DND-41 (cell line): ENCODE data around the gene CTBP1.

Experiments used
- ATAC-seq: fragments of 200-7000 bp; cut with Tn5 transposase; 3 replicates; pipeline ENCODE4 v1.9.1; 2021; ENCODE audit warnings: low read depth; ENCODE audit not compliant: insufficient read depth
- DNase-seq: peaks from one replicate; pipeline ENCODE4 v3.0.0-alpha.2; 2020
- H2AFZ ChIP-seq: 2 replicates; pipeline ENCODE4 v1.6.0; 2012; ENCODE audit warnings: low read depth, low read length
- H3K27ac ChIP-seq: 2 replicates; pipeline ENCODE4 v1.5.1; 2012; ENCODE audit warnings: low read length, inconsistent platforms
- H3K27me3 ChIP-seq: fragments of 200-600 bp; sonication (generic); 2 replicates; pipeline ENCODE4 v1.6.0; 2012; ENCODE audit warnings: low read length, mild to moderate bottlenecking, inconsistent platforms; ENCODE audit not compliant: insufficient read depth, poor library complexity
- H3K36me3 ChIP-seq: 2 replicates; pipeline ENCODE4 v1.5.1; 2012; ENCODE audit warnings: low read length, inconsistent platforms; ENCODE audit not compliant: insufficient read depth
- H3K4me1 ChIP-seq: 2 replicates; pipeline ENCODE4 v1.5.1; 2012; ENCODE audit warnings: mild to moderate bottlenecking, low read length; ENCODE audit not compliant: insufficient read depth
- H3K4me2 ChIP-seq: 2 replicates; pipeline ENCODE4 v1.6.0; 2012; ENCODE audit warnings: mild to moderate bottlenecking, moderate library complexity, low read length, inconsistent platforms; ENCODE audit not compliant: insufficient read depth
- H3K4me3 ChIP-seq, 2 experiments: fragments of 200-600 bp in 1 of 2; shearing (Covaris generic) in 1 of 2; 2 replicates each; pipeline ENCODE4 v1.5.1; 2012 to 2016; ENCODE audit warnings: inconsistent platforms in 2 of 2, low read length in 2 of 2, mild to moderate bottlenecking in 2 of 2, low read depth in 1 of 2, moderate library complexity in 1 of 2
- H3K79me2 ChIP-seq: 2 replicates; pipeline ENCODE4 v1.6.0; 2012; ENCODE audit warnings: low read length, inconsistent platforms; ENCODE audit not compliant: insufficient read depth
- H3K9ac ChIP-seq: 2 replicates; pipeline ENCODE4 v1.6.0; 2012; ENCODE audit warnings: low read depth, mild to moderate bottlenecking, inconsistent platforms, low read length, moderate library complexity
- H3K9me3 ChIP-seq: 2 replicates; pipeline ENCODE4 v1.5.1; 2012; ENCODE audit warnings: low read length, moderate library complexity, mild to moderate bottlenecking, inconsistent platforms; ENCODE audit not compliant: insufficient read depth, severe bottlenecking
- H4K20me1 ChIP-seq: 2 replicates; pipeline ENCODE4 v1.6.0; 2012; ENCODE audit warnings: low read length; ENCODE audit not compliant: insufficient read depth
- CTCF ChIP-seq: IDR thresholded peaks from 2 replicates; pipeline ENCODE4 v1.5.1; 2012; ENCODE audit warnings: borderline replicate concordance, low read length, moderate library complexity, mild to moderate bottlenecking; ENCODE audit not compliant: poor library complexity, severe bottlenecking; ENCODE audit errors: extremely low read depth
- EZH2 ChIP-seq: IDR thresholded peaks from 3 replicates; pipeline ENCODE4 v1.6.1; 2012; ENCODE audit warnings: borderline replicate concordance, low read depth, mild to moderate bottlenecking, moderate library complexity, low read length, inconsistent platforms; ENCODE audit not compliant: severe bottlenecking

Gene CTBP1

GRCh38 chr4:1222036-1222789 is 26.7 kb downstream of the CTBP1 start:
- Histone ChIP-seq H4K20me1 (peaks cover 34% of the 10 kb centered on the region), H3K36me3 (peaks cover 91% of the 10 kb centered on the region)

GRCh38 chr4:1221155-1221870 is 27.6 kb downstream of the CTBP1 start:
- no peak overlapping the region for H3K4me3 ChIP-seq
- DNase-seq, result no peak
- no peak overlapping the region for H3K4me2 ChIP-seq
- no peak overlapping the region for H3K9ac ChIP-seq
- no peak overlapping the region for H3K27ac ChIP-seq
- H3K36me3 ChIP-seq, result peaks cover 91% of the 10 kb centered on the region
- H3K4me1 ChIP-seq, result peaks cover 23% of the 10 kb centered on the region
- no peaks in the 10 kb centered on the region for H3K27me3 ChIP-seq
- peaks cover 28% of the 10 kb centered on the region for H4K20me1 ChIP-seq
- H2AFZ ChIP-seq, result no peak overlapping the region
- no peak for ATAC-seq
- H3K79me2 ChIP-seq, result peaks cover 57% of the 10 kb centered on the region
- TF ChIP-seq EZH2 (no peak), CTCF (no peak)
- no peaks in the 10 kb centered on the region for H3K9me3 ChIP-seq

More at GRCh38 chr4:1222036-1222789, 26.7 kb downstream of the CTBP1 start:
- H3K27ac ChIP-seq, result no peak overlapping the region
- no peak for TF ChIP-seq CTCF
- no peak for TF ChIP-seq EZH2
- H2AFZ ChIP-seq, result no peak overlapping the region
- H3K4me1 ChIP-seq, result peaks cover 14% of the 10 kb centered on the region
- no peak overlapping the region for H3K4me2 ChIP-seq
- peaks cover 55% of the 10 kb centered on the region for H3K79me2 ChIP-seq
- no peaks in the 10 kb centered on the region for H3K9me3 ChIP-seq
- no peak overlapping the region for H3K9ac ChIP-seq
- H3K27me3 ChIP-seq, result no peaks in the 10 kb centered on the region
- ATAC-seq (no peak), DNase-seq (no peak)
- no peak overlapping the region for H3K4me3 ChIP-seq

- no peak overlapping the region for H3K9ac ChIP-seq
- H3K79me2 ChIP-seq, result peaks cover 60% of the 10 kb centered on the region
- H3K36me3 ChIP-seq, result peaks cover 91% of the 10 kb centered on the region
- no peak for DNase-seq
- peaks cover 29% of the 10 kb centered on the region for H3K4me1 ChIP-seq
- H3K9me3 ChIP-seq, result no peaks in the 10 kb centered on the region
- no peak overlapping the region for H3K4me3 ChIP-seq
- no peak overlapping the region for H3K27ac ChIP-seq
- H3K27me3 ChIP-seq, result no peaks in the 10 kb centered on the region
- no peak overlapping the region for H2AFZ ChIP-seq
- no peak for ATAC-seq
- TF ChIP-seq EZH2 (no peak), CTCF (no peak)
- peaks cover 28% of the 10 kb centered on the region for H4K20me1 ChIP-seq
- H3K4me2 ChIP-seq, result no peak overlapping the region
These were observed 28.4 kb downstream of the CTBP1 start for GRCh38 chr4:1220566-1220965.
